Measurements from ENCODE around the gene CD1C.

DNA sequence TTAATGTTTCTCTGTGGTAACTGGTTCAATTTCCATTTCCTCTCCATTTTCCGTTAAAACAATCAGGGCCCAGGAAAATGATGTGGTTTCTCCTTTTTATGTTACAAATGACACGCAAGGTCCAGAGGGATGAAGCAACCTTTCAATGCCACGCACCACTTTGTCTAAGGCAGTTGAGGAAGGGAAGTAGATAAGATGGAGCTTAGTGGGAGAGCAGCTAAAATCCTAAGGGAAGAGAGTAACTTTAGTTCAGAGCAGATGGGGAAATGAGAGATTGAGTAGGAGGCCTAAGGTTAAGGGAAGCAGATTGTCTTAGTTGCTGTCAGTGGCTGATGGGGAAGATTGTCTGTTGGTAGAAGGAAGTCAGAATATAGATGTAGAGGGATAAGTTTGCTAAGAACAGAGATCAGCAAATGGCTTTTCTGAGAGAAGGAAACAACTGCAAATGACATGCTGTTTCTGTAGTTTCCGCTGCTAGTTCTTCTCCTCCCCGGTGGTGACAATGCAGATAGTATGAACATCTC lies 660 bp downstream of the CD1C start:
- TF ChIP-seq, protein P1, sequence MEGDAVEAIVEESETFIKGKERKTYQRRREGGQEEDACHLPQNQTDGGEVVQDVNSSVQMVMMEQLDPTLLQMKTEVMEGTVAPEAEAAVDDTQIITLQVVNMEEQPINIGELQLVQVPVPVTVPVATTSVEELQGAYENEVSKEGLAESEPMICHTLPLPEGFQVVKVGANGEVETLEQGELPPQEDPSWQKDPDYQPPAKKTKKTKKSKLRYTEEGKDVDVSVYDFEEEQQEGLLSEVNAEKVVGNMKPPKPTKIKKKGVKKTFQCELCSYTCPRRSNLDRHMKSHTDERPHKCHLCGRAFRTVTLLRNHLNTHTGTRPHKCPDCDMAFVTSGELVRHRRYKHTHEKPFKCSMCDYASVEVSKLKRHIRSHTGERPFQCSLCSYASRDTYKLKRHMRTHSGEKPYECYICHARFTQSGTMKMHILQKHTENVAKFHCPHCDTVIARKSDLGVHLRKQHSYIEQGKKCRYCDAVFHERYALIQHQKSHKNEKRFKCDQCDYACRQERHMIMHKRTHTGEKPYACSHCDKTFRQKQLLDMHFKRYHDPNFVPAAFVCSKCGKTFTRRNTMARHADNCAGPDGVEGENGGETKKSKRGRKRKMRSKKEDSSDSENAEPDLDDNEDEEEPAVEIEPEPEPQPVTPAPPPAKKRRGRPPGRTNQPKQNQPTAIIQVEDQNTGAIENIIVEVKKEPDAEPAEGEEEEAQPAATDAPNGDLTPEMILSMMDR (IDR thresholded peaks at IDR 0.05): no peak
- no peak for TF ChIP-seq POLR2A (IDR thresholded peaks at IDR 0.05)
